ENCODE measurements around the gene ASB13. TPM values are rescaled to one million over a fixed set of nuclear protein-coding genes. Genes with fewer than 3 reads are reported as not detected.

Gene ASB13
- total RNA-seq, 1 experiment from 2014 or later, result 25.9 TPM

GRCh38 chr10:5684971-5685763 lies 18.8 kb upstream of the ASB13 start:
- Histone ChIP-seq H3K4me3 (replicated peaks in 1 of 2; ENCODE audit: low read depth in 1 of 2, low read length in 2 of 2) (peak overlapping the region; percentile 71 to 89), H3K79me2 (ENCODE audit: insufficient read depth, low read length) (peaks cover 53% of the 10 kb centered on the region), H3K27ac (ENCODE audit: low read depth, low read length) (peak overlapping the region; percentile 87), H3K4me2 (ENCODE audit: low read length) (peak overlapping the region; percentile 81), H2AFZ (ENCODE audit: low read depth, low read length, poor library complexity, severe bottlenecking) (no peak overlapping the region), H3K27me3 (ENCODE audit: insufficient read depth, low read length) (no peaks in the 10 kb centered on the region), H3K4me1 (ENCODE audit: control insufficient read depth in 1 of 2, insufficient read depth in 2 of 2, low read length in 2 of 2) (peaks cover 4 to 16% of the 10 kb centered on the region in 2 experiments; a peak in 3 of 4 replicates), H3K9ac (ENCODE audit: low read length) (peak overlapping the region; percentile 79), H4K20me1 (ENCODE audit: insufficient read depth) (peaks cover 12% of the 10 kb centered on the region; the same call in 1 of the 2 replicates), H3K36me3 (ENCODE audit: control insufficient read depth in 1 of 2, insufficient read depth in 2 of 2, low read length in 2 of 2) (no peaks in the 10 kb centered on the region; a peak in 1 of 4 replicates), H3K9me3 (ENCODE audit: control insufficient read depth in 1 of 2, insufficient read depth in 1 of 2, low read depth in 1 of 2, low read length in 2 of 2) (no peaks in the 10 kb centered on the region), H3K9me2 (ENCODE audit: insufficient read depth) (no peaks in the 10 kb centered on the region)
- BruUV-seq (replicated peaks), result no TSS peak
- CTCF ChIA-PET, result interaction anchor here (1.3 kb wide), 1 partner anchor 55 kb away, joined by 4 read pairs; no protein-coding TSS in a partner anchor
- POLR2A ChIA-PET, result interaction anchor here (1.0 kb wide), 1 partner anchor 8 kb away, joined by 3 read pairs; no protein-coding TSS in a partner anchor
- intact Hi-C loops (cut with micrococcal nuclease), result loop anchor here (2.0 kb wide), 1 partner anchor 188 kb away; no protein-coding TSS in a partner anchor
- ATAC-seq (peak; percentile 64), DNase-seq (ENCODE audit: low read depth, low spot score) (peak; percentile 47)
- TF ChIP-seq EZH2phosphoT487 (IDR thresholded peaks at IDR 0.05; ENCODE audit: borderline replicate concordance) (no peak), CBX3 (IDR thresholded peaks at IDR 0.05; ENCODE audit: low read depth) (no peak), RAD21 (IDR thresholded peaks at IDR 0.05; ENCODE audit: low read depth) (peak; percentile 62), SIN3A (IDR thresholded peaks at IDR 0.05; ENCODE audit: low read depth) (0 out of 2 replicates have a peak, but pooled peaks have one; percentile 50), ZNF274 (IDR thresholded peaks at IDR 0.05; ENCODE audit: low read depth, low read length) (no peak), POLR2AphosphoS5 (IDR thresholded peaks at IDR 0.05; ENCODE audit: low read depth, low read length) (no peak), ZFX (IDR thresholded peaks at IDR 0.05) (peak; percentile 66; the same call in 1 of the 2 replicates)
- TF ChIP-seq, protein P1, sequence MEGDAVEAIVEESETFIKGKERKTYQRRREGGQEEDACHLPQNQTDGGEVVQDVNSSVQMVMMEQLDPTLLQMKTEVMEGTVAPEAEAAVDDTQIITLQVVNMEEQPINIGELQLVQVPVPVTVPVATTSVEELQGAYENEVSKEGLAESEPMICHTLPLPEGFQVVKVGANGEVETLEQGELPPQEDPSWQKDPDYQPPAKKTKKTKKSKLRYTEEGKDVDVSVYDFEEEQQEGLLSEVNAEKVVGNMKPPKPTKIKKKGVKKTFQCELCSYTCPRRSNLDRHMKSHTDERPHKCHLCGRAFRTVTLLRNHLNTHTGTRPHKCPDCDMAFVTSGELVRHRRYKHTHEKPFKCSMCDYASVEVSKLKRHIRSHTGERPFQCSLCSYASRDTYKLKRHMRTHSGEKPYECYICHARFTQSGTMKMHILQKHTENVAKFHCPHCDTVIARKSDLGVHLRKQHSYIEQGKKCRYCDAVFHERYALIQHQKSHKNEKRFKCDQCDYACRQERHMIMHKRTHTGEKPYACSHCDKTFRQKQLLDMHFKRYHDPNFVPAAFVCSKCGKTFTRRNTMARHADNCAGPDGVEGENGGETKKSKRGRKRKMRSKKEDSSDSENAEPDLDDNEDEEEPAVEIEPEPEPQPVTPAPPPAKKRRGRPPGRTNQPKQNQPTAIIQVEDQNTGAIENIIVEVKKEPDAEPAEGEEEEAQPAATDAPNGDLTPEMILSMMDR (IDR thresholded peaks at IDR 0.05 in 2 of 3, conservative IDR thresholded peaks at IDR 0.05 in 1 of 3; ENCODE audit: borderline replicate concordance in 1 of 3, insufficient read depth in 1 of 3, low read depth in 2 of 3, low read length in 2 of 3), result peak; percentile 39 to 58 (median 47); a peak in 4 of 6 replicates
- RAD21 ChIA-PET (ENCODE audit: low non-redundant PET in 1 of 2, low total read pairs in 2 of 2, uncharacterized antibody in 2 of 2, unreplicated experiment in 2 of 2), result no interaction called here

All from HCT116 (cell line).